Stimulated activated CD8-positive, alpha-beta memory T cell treated with anti-CD3 and anti-CD28 coated beads, Interleukin-15, amount 100 ng/mL, for 1 hour (primary cell): ENCODE data around the gene OR14I1.
"Not testable (repeated sequence)": the region's sequence is repeated elsewhere in the genome, so short reads cannot be mapped to it uniquely, and the experiment has no call there.

ENCODE experiments used
- DNase-seq: peaks from one replicate; pipeline ENCODE4 v3.0.0-alpha.2; 2020; ENCODE audit warnings: low read depth

Gene OR14I1

GRCh38 chr1:248686815-248687214 lies 15.8 kb downstream of the OR14I1 start:
- DNase-seq, result no peak

GRCh38 chr1:248681651-248682050 lies 20.9 kb downstream of the OR14I1 start:
- DNase-seq, result no peak

GRCh38 chr1:248670003-248670402 lies 32.6 kb downstream of the OR14I1 start:
- DNase-seq, result no peak

- not testable (repeated sequence) for DNase-seq
These were observed 38.9 kb downstream of the OR14I1 start for GRCh38 chr1:248663453-248664328.

- not testable (repeated sequence) for DNase-seq
These were observed 45.8 kb downstream of the OR14I1 start for GRCh38 chr1:248656797-248657196.

GRCh38 chr1:248655354-248655753 lies 47.2 kb downstream of the OR14I1 start, which contains the start of gene OR2T27:
Gene OR2T27, minus strand, starts transcription at chr1:248655528. Its CDS starts 4,644 bp downstream, at chr1:248650884.
- DNase-seq, result not testable (repeated sequence)
